HG03378 (cell line): ENCODE measurements around the gene PLXNA4.

Experiments
- ATAC-seq: cut with Tn5 transposase; IDR thresholded peaks from one replicate; pipeline ENCODE4 v1.9.1; 2021; ENCODE audit warnings: mild to moderate bottlenecking, moderate library complexity; ENCODE audit not compliant: unreplicated experiment

The PLXNA4 gene

GRCh38 chr7:132422502-132423111 is 153.7 kb downstream of the PLXNA4 start:
- ATAC-seq, result no peak

GRCh38 chr7:132420527-132420926 is 155.7 kb downstream of the PLXNA4 start:
- no peak for ATAC-seq

- no peak for ATAC-seq
Measured at GRCh38 chr7:132419542-132419941, 156.7 kb downstream of the PLXNA4 start.

DNA sequence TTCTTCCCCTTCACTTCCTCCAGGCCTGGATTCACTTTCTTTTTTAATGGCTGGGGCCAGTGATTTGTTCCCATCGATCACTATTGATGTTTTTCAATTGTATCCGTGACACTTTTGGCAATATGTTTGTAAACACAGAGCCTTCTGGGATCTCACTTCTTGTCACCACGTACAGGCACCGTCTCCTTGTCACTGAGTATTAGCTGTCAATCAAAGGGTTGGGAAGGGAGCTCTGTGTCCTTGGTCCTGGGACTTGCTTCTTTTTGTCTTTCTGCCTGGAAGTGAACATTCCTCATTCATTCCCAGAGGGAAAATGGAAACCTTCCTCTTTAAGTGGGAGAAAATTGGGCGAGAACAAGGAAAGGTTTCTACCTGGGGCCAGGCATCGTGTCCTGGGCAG is 157.4 kb downstream of the PLXNA4 start:
- no peak for ATAC-seq

- ATAC-seq, result no peak
Measured at GRCh38 chr7:132417103-132417906, 159.0 kb downstream of the PLXNA4 start.

DNA sequence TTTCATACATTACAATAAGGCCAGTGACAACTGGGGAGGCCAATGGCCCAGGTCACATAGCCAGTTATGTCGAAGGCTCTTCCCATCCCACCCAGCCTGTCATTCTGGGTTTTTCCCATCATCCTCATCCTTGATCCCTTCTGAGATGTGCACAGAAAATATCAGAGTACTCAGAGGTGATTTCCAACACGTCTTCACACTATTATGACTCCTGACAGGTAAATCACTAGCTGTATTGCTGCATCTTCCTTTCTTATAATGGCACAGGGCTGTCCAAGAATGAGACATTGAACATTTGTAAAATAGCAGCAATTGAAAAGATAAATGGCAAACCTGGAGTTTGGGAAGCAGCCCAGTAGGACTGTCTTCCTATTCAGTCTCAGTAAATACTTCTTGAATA is 159.9 kb downstream of the PLXNA4 start:
- ATAC-seq, result no peak

DNA sequence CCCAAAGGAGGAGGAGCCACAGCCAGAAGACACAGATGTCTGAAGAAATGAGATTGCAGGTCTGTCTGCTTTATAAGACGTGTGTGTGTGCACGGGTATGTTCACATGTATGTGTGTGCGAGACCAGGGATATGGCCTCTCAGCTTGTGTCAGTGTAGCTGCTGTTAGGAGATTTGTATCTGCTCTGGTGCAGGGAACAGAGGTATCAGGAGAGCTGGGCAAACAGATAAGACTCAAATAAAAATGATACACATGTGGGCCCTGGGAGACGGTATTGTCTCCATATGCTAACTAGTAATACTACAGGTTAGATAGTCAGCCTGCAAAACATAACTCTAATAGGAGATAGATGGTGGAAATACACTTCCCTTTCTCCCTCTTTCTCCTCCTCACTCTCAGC is 161.0 kb downstream of the PLXNA4 start:
- no peak for ATAC-seq

GRCh38 chr7:132414857-132415256 is 161.4 kb downstream of the PLXNA4 start:
- ATAC-seq, result no peak

DNA sequence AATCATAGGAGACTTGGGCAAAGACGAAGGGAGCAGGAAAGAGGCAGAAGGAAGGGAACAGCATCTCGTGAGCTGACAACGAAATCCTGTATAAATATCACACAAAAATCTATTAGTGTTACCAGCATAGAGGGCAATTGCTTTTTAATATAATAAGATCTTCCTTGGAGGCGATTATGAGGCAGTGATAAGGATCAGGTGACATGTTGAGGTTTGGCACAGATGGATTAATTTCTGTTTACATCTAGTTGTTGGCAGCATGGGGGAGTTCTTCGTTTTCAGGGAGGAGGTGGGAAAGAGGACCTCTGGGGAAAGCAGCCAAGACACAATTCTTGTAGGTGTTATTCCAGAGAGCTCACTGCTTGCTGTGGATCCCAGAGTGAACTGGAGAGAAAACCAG is 163.8 kb downstream of the PLXNA4 start:
- no peak for ATAC-seq

GRCh38 chr7:132410861-132411541 is 165.3 kb downstream of the PLXNA4 start:
- ATAC-seq, result no peak

- ATAC-seq, result no peak
Measured at GRCh38 chr7:132410385-132410784, 165.9 kb downstream of the PLXNA4 start.

- no peak for ATAC-seq
Measured at GRCh38 chr7:132407764-132408163, 168.5 kb downstream of the PLXNA4 start.

DNA sequence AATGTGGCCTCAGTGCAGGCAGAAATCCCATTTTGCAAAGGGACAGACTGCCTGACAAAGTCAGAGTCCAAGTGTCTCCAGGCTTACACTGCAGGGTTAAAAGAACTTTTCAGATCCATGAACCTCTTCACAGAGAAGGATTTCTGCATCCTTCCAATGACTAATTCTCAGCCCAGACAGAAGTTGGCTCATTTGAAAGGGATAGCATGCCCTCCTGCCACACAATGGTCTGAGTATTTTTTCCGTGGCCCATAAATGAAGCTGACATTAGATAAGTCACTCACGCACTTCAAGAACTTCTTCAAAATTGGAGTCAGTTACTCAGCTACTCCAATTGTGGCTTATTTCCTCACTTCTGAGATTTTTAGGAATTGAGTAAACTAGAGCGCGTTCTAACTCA is 170.2 kb downstream of the PLXNA4 start:
- ATAC-seq, result no peak

GRCh38 chr7:132404261-132404660 is 172.0 kb downstream of the PLXNA4 start:
- ATAC-seq, result no peak

DNA sequence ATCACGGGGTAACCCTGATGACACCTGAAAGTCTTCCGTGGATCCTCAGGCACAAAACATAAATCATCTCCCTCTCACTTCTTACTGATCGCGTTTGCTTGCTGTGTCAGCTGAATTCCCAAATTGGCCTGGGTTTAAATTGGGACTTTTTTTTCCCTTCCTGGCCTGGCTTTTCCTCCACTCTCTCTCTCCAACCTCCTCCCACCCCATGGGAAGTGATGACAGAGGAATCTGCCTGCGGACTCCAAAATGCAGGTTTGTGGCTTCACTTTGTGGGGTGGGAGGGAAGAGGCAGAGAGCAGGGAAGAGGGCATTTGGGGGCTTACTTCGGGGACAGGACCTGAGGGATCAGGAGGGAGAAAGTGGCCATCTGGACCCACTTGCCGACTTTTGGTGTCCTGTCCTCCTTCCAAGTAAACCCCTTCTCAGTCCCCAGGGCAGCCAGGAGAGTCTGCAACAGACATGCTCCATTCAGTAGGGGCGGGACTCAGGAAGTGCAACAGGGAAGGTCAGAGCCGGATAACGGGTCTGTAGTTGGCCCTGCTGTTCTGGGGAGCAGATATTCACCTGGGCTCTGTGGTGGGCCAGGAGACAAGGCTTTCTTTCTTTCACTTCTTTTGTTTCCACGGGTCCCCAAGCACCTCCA is 172.7 kb downstream of the PLXNA4 start:
- ATAC-seq, result no peak

- no peak for ATAC-seq
Measured at GRCh38 chr7:132402751-132403245, 173.5 kb downstream of the PLXNA4 start.

- no peak for ATAC-seq
Measured at GRCh38 chr7:132402096-132402495, 174.2 kb downstream of the PLXNA4 start.

DNA sequence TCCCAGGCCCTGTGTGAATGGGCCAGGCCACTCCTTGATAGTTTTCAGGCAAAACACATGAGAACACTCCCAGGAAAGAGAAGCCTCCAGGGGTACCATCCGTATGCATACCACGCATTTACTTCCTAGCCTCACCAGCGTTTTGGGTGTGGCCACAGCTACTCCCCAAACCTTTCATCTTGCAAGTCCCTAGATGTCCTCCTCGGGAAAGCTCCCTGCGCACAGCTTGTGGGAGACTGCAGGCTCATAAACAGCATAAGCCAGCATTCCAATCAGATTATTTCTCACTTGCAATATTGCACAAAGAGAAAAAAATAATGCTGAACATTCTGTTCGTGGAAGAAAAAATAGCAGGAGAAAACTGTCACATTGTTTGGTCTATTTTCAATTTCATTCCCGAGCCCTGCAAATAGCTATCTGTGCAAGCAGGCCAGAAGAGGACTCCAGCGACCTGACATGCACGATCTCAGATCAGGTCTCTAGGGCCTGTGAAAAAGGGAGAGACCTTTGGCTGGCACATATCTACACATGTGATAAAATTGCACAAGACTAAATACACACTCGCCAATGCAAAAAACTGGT is 175.6 kb downstream of the PLXNA4 start:
- ATAC-seq, result no peak

- ATAC-seq, result no peak
Measured at GRCh38 chr7:132399367-132399766, 176.9 kb downstream of the PLXNA4 start.

GRCh38 chr7:132398253-132398925 is 177.9 kb downstream of the PLXNA4 start:
- no peak for ATAC-seq
